ENCODE measurements around the gene CCDC85C. TPM values are rescaled to one million over a fixed set of nuclear protein-coding genes. Genes with fewer than 3 reads are reported as not detected.

CCDC85C gene
- total RNA-seq, 1 donor from 2014 or later = 7.0 TPM

DNA sequence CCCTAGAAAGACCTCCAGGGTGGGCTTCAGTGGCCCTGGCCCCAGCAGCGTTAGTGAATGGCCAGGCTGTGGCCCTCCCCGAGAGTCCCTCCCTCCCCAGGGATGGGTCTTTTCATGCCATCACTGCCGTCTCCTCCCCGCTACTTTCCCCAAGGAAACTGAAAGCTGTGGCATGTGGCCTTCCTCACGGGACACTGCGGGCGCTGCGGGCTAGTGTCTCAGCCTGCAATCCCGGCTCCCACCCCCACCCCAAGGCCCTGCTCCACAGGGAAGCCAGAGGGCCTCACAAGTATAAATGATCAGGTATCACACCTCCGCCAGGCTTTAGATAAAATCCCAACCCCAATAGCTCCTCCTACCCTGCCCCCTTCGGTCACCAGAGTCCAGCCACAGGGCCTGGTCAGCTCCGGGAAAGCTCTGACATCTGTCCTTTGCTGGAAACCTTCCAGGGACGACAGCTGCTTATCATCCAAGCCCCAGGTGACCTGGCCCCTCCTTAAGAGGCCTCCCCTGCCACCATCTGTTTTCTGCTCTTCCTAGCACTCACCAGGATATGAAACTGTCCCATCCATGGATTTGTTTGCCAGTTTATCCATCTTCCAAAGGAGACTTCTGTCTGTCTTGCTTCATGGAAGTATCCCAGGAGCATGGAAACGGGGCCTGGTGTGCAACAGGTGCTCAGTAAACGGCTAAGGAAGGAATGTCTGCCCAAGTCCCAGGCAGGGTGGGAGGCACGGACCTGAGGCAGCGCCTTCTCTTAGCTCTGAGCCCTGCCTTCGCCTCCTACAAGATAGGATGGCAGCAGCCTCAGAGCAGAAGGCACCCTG lies 31.6 kb downstream of the CCDC85C start:
- Mint-ChIP-seq H3K27me3 (ENCODE audit: low read depth) (no peaks in the 10 kb centered on the region), H3K27ac (ENCODE audit: unreplicated experiment) (no peak overlapping the region), H3K9me3 (ENCODE audit: low read depth) (no peaks in the 10 kb centered on the region), H3K4me3 (ENCODE audit: unreplicated experiment) (no peak overlapping the region), H3K4me1 (ENCODE audit: low read depth) (peaks cover 64% of the 10 kb centered on the region), H3K36me3 (ENCODE audit: low read depth) (no peaks in the 10 kb centered on the region)
- DNase-seq (ENCODE audit: low spot score) = no peak
- TF ChIP-seq, protein P1, sequence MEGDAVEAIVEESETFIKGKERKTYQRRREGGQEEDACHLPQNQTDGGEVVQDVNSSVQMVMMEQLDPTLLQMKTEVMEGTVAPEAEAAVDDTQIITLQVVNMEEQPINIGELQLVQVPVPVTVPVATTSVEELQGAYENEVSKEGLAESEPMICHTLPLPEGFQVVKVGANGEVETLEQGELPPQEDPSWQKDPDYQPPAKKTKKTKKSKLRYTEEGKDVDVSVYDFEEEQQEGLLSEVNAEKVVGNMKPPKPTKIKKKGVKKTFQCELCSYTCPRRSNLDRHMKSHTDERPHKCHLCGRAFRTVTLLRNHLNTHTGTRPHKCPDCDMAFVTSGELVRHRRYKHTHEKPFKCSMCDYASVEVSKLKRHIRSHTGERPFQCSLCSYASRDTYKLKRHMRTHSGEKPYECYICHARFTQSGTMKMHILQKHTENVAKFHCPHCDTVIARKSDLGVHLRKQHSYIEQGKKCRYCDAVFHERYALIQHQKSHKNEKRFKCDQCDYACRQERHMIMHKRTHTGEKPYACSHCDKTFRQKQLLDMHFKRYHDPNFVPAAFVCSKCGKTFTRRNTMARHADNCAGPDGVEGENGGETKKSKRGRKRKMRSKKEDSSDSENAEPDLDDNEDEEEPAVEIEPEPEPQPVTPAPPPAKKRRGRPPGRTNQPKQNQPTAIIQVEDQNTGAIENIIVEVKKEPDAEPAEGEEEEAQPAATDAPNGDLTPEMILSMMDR (IDR thresholded peaks at IDR 0.05) = no peak

DNA sequence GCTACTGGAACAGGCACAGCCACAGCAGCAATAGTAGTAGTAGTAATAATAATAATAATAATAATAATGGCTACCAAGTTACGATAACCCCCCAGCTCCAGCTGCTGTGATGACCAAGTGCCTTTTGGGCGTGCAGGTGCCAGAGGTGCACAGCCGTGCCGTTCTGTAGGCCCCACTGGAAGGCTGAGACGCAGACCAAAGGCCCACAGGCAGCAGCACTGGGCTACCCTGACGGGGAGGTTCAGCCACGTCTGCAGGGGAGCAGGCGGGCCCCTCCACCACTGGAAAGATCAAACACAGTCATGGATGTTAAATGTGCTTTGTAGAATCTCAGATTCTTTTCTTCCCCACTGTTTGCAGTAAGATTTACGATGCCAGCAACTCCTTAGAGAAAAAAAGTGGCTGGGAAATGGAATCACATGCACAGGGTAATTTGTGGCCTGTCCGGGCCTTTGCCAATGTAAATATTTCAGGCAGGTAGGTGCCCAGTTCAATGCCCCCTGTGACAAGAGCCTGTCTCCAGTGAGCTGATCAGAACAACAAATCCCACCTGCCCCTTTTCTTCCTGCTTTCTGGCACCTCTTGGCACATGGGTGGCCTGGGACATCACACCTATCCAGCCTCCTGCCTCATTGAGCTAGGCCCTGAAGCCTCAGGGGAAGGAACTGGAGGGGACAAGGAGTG lies 32.6 kb downstream of the CCDC85C start:
- no peaks in the 10 kb centered on the region for H3K36me3 Mint-ChIP-seq (ENCODE audit: low read depth)

DNA sequence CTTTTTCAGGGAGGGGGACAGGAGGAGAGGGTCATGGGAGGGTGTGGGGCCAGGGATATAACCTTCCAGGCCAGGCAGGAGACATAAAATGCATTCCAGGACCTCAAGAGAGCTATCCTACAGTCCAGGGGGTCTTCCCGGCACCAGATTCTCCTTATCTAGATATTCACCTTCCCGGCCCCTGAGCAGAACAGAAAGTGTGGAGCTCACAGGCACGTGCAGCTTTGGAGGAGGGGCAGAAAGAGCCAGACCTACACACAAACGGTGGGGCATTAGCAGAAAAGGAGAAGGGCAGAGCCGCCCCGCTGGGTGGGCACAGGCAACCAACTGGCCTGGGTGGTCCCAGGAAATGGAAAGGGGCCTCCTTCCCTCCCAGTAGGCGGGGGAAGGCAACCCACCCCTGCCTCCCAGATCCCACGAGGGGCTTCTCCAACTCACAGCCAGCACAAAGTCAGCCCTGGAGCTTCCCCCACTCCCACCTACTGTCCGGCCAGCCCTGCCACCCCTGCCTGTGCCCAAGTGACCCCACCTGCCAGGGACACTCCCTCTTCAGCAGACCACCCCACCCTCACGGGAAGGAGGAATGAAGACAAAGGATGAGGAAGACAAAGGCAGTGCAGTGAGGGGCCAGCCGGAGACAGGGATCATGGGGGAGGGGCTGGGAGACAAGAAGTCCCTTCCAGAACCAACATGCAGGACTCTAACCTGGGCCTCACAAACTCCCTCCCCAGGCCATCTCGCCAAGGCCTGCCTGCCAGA lies 33.3 kb downstream of the CCDC85C start:
- Mint-ChIP-seq H3K27me3 (ENCODE audit: low read depth) (no peaks in the 10 kb centered on the region), H3K27ac (ENCODE audit: unreplicated experiment) (no peak overlapping the region), H3K36me3 (ENCODE audit: low read depth) (no peaks in the 10 kb centered on the region), H3K9me3 (ENCODE audit: low read depth) (no peaks in the 10 kb centered on the region), H3K4me1 (ENCODE audit: low read depth) (peaks cover 56% of the 10 kb centered on the region), H3K4me3 (ENCODE audit: unreplicated experiment) (no peak overlapping the region)
- no peak for DNase-seq (ENCODE audit: low spot score)
- TF ChIP-seq, protein P1 (IDR thresholded peaks at IDR 0.05) = no peak

More for the DNA sequence above, 32.6 kb downstream of the CCDC85C start:
- Mint-ChIP-seq H3K27me3 (ENCODE audit: low read depth) (no peaks in the 10 kb centered on the region), H3K4me3 (ENCODE audit: unreplicated experiment) (no peak overlapping the region), H3K9me3 (ENCODE audit: low read depth) (no peaks in the 10 kb centered on the region), H3K27ac (ENCODE audit: unreplicated experiment) (no peak overlapping the region), H3K4me1 (ENCODE audit: low read depth) (peaks cover 59% of the 10 kb centered on the region)
- no peak for DNase-seq (ENCODE audit: low spot score)
- TF ChIP-seq, protein P1 (IDR thresholded peaks at IDR 0.05) = no peak

DNA sequence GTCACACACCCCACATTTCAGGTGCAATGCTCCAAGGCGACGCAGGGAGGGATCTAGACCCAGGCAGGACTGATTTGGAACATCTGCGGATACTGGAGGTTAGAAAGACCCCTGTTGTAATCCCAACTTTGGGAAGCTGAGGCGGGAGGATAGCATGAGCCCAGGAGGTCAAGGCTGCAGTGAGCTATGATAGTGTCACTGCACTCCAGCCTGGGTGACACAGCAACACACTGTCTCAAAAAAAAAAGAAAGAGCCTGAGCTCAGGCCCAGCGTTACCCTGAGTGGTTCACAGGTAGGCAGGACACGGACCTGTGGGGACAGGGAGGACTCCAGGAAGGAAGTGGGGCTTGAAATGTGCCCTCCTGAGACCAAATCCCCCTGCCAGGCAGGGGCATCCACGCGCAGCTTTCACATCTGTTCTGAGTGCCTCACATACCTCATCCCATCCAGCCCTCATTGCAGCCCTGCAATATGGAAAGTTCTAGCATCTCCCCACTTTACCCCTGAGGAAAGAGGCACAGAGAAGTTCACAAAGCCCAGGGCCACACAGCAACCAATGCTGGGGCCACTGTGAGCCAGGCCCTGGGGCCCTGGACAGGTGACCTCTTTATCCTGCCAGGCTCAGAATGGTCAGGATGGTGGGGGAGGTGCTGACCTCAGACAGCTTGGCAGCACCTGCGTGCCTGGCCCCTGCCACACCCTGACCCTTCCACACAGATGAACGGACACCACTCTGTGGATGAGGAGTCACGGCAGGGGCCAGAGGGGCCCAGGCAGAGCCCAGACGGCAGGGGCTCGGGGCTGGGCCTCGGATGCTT lies 34.1 kb downstream of the CCDC85C start:
- Mint-ChIP-seq H3K27me3 (ENCODE audit: low read depth) (no peaks in the 10 kb centered on the region), H3K4me3 (ENCODE audit: unreplicated experiment) (no peak overlapping the region), H3K36me3 (ENCODE audit: low read depth) (no peaks in the 10 kb centered on the region), H3K9me3 (ENCODE audit: low read depth) (no peaks in the 10 kb centered on the region), H3K27ac (ENCODE audit: unreplicated experiment) (no peak overlapping the region), H3K4me1 (ENCODE audit: low read depth) (peaks cover 56% of the 10 kb centered on the region)
- TF ChIP-seq, protein P1 (IDR thresholded peaks at IDR 0.05) = no peak
- no peak for DNase-seq (ENCODE audit: low spot score)

Measured in chondrocyte (in vitro differentiated cells).